AG04449 (cell line): ENCODE measurements around the gene FAM53B.

ENCODE experiments used
- CTCF ChIA-PET: fragments of 350-600 bp; formaldehyde crosslinking; extraction: SDS; loops from one replicate; lab custom pipeline; 2021; ENCODE audit warnings: antibody characterized with exemption; lab: Yijun Ruan, JAX
- POLR2A ChIA-PET: fragments of 400-600, 350-600 bp; formaldehyde crosslinking; extraction: SDS; loops from one replicate; lab custom pipeline; 2020; ENCODE audit warnings: antibody characterized with exemption, inconsistent platforms; lab: Yijun Ruan, JAX
- DNase-seq: peaks from one replicate; pipeline ENCODE4 v3.0.0-alpha.2; 2010; ENCODE audit warnings: low read depth, low spot score
- H3K4me3 ChIP-seq: 2 replicates; pipeline ENCODE4 v1.5.1; 2011; ENCODE audit warnings: low read depth, mild to moderate bottlenecking, control low read depth, low read length
- TF ChIP-seq, protein P1 (sequence below): IDR thresholded peaks from one replicate; pipeline ENCODE4 v1.5.1; 2011; ENCODE audit warnings: mild to moderate bottlenecking, moderate library complexity, low read length, control low read depth, inconsistent platforms; ENCODE audit not compliant: insufficient read depth; ENCODE audit errors: missing control alignments

FAM53B gene

DNA sequence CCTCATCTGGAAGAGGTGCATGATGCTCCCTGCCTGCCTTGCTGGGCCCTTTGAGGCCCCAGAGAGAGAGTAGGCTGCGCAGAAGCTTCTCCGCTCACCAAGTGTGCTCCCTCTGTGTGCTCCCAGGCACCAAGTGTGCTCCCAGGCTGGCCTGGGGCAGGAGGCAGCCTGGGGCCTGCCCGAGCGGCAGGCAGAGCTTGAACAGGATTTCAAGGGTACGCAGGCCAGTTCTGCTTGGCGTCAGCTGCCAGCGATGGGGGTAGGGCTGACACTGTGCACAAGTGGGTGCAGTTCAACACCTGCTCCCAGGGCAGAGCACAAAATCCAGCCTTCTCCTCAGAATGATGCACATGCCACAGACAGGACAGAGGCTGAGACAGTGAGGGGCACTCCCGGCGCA, 119.7 kb downstream of the FAM53B start:
- POLR2A ChIA-PET, result no interaction called here
- TF ChIP-seq, protein P1, sequence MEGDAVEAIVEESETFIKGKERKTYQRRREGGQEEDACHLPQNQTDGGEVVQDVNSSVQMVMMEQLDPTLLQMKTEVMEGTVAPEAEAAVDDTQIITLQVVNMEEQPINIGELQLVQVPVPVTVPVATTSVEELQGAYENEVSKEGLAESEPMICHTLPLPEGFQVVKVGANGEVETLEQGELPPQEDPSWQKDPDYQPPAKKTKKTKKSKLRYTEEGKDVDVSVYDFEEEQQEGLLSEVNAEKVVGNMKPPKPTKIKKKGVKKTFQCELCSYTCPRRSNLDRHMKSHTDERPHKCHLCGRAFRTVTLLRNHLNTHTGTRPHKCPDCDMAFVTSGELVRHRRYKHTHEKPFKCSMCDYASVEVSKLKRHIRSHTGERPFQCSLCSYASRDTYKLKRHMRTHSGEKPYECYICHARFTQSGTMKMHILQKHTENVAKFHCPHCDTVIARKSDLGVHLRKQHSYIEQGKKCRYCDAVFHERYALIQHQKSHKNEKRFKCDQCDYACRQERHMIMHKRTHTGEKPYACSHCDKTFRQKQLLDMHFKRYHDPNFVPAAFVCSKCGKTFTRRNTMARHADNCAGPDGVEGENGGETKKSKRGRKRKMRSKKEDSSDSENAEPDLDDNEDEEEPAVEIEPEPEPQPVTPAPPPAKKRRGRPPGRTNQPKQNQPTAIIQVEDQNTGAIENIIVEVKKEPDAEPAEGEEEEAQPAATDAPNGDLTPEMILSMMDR, result no peak
- DNase-seq, result no peak
- CTCF ChIA-PET, result no interaction called here
- H3K4me3 ChIP-seq, result no peak overlapping the region

DNA sequence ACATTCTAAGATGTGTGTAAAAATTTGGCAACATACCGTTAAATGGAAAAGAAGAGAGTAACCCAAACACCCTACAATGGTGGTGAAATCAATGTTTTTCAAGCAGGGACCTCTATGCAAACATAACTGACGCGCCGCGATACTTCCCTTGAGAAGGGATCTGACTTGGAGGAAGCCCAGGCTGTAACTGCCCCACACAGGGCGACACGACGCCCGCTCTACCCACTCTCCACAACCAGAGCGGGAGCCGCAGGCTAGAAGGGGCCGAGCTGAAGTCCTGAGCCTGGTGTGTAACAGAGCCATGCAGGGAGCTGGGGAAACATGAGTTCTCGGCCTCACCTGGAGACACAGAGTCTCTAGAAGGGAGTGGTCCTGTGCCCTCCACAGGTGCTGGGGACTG, 120.2 kb downstream of the FAM53B start:
- CTCF ChIA-PET, result no interaction called here
- TF ChIP-seq, protein P1, result no peak
- H3K4me3 ChIP-seq, result no peak overlapping the region
- POLR2A ChIA-PET, result no interaction called here
- DNase-seq, result no peak

DNA sequence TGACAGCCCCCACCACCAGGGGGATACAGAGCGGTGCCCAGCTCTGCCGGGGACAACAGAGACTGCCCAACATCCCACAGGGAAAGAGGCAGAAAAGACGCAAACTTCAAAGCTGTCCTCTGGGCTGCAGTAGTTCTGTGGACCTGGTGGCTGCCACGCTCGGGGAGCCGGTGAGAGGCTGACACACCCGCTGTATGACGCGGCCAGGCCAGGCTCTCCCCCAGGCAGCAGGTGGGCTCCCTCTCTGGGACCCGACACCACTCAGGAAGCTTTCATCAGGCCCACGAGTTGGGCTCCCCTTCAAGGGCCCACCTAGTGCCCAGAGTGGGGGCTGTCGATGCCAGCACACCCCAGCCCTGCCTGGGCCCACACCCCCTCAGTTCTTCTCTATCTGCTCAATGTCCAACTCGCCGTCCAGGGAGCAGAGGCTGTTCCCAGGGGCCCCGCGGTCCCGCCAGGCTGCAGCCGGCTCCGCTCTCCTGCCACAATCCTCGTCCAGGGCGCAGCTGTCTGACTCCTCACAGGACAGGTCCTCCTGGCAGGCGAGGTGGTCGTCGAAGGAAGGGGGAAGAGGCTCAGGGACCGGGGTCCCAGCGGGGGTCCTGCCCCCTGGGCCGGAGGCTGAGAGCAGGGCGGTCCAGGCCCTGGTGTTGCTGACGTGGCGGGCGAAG, 121.2 kb downstream of the FAM53B start:
- H3K4me3 ChIP-seq, result no peak overlapping the region
- no peak for DNase-seq
- ChIA-PET CTCF (no interaction called here), POLR2A (no interaction called here)
- TF ChIP-seq, protein P1, result no peak

DNA sequence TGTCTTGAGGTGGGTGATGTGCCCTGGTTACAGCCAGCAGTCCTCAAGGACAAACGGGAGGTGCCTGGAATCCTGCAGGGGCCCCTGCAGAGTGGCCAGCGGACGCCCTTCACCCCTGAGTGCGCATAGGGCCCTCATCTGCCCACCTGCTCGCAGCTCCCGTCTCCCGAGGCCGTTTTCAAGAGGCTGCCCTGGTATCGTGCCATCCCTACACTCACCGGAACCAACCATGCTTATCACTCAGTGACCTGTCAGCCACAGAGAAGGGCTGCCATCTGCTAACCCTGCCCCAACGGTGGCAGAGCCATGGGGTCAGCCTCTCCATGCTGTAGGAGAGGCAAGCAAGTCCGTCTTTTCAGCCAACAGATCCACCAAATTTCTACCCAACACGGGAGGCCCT, 122.0 kb downstream of the FAM53B start:
- no peak for DNase-seq
- POLR2A ChIA-PET, result no interaction called here
- H3K4me3 ChIP-seq, result no peak overlapping the region
- TF ChIP-seq, protein P1, result no peak
- CTCF ChIA-PET, result no interaction called here

DNA sequence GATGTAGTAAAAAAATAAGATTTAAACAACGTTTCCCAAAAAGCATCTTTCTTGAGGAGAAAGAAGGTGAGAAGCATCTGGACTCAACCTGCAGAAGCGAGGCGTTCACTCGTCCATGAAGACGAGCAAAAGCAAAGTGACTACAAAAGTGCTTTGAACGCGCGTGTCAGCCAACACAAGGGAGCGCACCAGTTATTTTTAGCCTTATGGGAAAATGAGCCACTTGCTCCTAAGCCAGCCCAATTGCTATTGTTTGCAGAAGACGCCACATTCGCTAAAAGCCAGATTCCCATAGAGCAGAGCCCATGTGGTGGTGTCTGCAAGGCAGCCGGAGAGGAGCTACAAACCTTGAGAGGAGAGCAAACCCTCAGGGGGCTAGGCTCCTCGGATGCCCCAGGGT, 122.5 kb downstream of the FAM53B start:
- no peak overlapping the region for H3K4me3 ChIP-seq
- TF ChIP-seq, protein P1, result no peak

DNA sequence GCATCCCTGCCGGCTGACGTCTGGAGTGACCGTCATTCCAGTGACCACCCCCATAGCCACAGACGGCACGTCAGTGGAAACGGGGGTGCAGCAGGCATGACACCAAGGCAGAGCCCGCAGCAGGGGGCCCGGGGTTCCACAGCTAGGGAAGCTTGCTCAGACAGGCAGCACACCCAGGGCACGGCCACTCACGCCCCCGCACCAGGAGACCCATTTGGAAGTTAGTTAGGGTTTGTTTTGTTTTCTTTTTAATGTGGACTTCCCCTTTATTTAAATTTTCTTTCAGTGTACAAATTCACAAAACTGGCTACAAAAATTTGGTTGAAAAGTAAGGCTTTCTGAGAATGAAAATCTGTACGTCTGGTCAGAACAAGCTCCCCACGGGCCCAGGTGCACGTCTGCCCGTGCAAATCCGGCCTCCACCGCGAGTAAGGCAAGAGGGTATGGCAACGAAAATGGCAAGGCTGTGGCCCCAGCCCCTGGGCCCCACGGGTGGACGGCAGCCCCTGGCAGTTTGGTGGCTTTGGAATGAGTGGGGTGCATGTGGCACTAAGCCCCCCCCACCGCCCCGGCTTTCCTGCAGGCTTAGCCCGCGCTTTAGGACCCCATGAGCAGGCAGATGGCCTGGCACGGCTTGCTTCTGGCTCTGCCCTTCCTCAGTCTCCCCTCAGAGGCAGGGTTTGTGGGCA, 124.2 kb downstream of the FAM53B start:
- H3K4me3 ChIP-seq, result no peak overlapping the region
- POLR2A ChIA-PET, result no interaction called here
- CTCF ChIA-PET, result no interaction called here
- TF ChIP-seq, protein P1, result no peak
- DNase-seq, result no peak

More for the DNA sequence above, 122.5 kb downstream of the FAM53B start:
- ChIA-PET POLR2A (no interaction called here), CTCF (no interaction called here)
- DNase-seq, result no peak
